GM21360 (cell line): Measurements from ENCODE around the gene ZNF70.

ENCODE experiments used
- ATAC-seq: cut with Tn5 transposase; IDR thresholded peaks from one replicate; pipeline ENCODE4 v1.9.1; 2021; ENCODE audit warnings: mild to moderate bottlenecking, moderate library complexity; ENCODE audit not compliant: unreplicated experiment

The ZNF70 gene

DNA sequence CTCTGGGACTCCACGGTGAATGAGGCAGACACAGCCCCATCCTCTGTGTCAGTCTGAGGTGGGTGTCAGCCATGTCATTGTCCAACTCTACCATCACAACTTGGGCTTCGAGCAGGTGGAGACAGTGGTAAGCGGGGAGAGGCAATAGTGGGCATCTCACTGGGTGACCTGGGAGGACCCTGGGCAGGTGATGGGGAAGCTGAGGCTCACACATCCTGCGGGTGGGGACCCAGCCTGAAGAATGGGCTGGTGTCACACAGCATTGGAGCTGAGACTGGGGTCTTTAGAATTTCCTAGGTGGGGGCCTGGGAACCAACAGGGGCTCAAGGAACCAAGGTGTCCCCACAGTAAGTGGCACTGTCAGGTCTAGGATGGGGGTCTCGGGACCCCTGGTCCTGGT, 28.8 kb upstream of the ZNF70 start:
- ATAC-seq = no peak

DNA sequence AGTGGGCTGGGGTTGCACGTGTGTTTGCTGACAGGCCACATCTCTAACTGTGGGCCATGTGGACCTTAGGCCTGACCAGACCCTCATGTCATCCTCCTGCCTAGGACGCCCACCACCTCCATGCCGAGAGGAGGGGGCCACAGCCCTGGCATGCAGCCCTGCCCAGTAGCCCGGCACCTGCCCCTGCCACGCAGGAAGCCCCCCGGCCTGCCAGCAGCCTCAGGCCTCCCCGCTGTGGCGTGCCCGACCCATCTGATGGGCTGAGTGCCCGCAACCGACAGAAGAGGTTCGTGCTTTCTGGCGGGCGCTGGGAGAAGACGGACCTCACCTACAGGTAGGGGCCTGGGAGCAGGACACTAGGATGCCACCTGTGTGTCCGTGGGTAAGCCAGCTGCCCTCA, 28.2 kb upstream of the ZNF70 start:
- ATAC-seq = no peak

GRCh38 chr22:23778577-23778900, 27.6 kb upstream of the ZNF70 start:
- no peak for ATAC-seq

- no peak for ATAC-seq
Observed at GRCh38 chr22:23777776-23778576, 27.1 kb upstream of the ZNF70 start.

DNA sequence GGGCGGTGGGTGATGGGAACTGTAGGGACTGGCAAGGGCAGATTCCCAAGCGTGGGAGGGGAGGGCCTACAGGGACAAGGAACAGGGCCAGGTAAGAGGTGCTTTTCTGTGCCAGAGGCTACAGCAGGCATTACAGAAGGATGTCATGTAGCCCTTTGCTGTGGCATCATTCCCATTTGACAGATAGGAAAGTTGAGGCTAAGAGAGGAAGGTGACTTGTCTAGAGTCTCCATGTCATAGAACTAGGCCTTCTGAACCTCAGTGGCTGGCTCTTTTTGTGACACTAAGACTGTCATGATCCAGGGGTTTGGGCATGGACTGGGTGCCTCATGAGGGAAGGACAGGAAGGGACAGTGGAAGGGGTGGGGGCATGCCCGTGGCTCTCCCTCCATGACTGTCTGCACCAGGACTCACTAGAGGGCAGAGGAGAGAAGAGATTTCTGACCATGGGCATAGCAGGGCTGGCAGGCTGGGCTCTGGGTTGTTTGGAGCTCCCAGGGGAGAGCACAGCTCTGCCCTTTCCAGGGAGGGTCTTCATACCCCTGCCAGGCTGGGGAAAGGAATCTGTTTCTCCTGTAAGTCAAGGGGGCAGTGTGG, 25.0 kb upstream of the ZNF70 start:
- ATAC-seq = no peak

GRCh38 chr22:23774922-23775436, 24.1 kb upstream of the ZNF70 start:
- ATAC-seq = no peak

DNA sequence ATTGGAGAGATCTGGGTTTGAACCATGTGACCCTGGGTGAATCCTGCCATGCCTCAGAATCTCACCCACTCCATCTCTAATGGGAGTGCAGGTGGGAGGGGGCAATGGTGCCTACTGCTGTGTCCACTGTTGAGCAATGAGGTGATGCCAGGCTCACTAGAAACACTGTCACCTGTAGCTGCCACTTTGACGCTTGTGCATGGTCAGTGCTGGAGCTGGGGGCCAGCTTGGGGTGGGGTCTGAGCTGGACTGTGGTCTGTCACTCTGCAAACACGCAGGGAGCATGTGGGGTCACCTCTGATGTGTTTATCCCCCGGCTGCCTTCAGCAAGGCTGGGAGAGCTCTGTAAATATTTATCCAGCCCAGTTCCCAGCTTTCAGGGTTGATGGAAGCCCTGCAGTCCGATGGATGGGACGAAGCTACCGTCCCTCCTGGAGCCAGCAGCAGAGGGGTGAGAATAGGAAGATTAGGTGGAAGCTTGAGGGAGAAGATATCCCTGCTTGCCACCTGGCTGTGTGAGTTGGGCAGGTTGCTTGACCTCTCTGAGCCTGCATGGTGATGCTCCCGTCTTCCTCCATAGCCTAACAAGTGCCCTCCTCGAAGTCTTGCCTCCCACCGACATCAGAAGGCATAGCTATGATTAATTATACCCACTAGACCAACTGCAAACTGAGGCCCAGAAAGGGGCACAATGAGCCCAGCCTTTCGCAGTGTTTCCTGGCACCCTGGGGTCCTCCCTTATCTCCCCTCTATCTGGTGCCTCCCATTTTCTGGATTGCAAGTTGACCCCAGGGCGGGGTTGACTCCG, 23.4 kb upstream of the ZNF70 start:
- ATAC-seq = no peak

DNA sequence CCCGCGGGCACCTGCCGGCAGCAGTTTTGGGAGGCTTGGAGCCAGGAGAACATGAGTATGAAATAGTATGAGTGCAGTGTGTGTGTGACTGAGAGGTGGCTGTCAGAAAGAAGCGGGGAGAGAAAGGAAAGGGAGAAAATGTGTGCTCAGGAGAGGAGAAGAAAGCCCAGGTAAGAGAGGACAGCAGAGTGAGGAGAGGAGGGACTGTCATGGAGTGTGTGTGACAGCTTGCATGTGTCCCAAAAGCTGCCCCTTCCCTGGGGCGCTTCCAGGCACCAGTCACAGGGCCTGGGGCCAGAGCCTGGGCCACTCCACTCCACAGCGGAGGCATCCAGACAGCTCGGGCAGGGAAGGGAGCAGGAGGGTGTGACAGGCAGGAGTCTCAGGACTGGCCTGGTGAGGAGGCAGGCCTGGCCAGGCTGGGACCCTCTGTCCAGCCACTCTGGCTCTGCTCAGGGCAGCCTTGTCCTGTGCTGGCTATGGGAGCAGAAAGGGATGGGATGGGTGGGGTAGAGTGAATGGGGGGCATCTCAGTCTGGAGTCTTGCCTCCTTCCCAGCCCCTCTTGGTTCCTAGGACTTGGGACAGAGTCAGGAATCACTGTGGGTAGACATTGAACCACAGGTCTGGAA, 22.7 kb upstream of the ZNF70 start:
- ATAC-seq = no peak

- no peak for ATAC-seq
Observed at GRCh38 chr22:23772649-23773473, 21.9 kb upstream of the ZNF70 start, which contains the start of gene MMP11. Gene MMP11 (plus strand): TSS chr22:23772849. CDS start chr22:23772871, 22 bp downstream.

DNA sequence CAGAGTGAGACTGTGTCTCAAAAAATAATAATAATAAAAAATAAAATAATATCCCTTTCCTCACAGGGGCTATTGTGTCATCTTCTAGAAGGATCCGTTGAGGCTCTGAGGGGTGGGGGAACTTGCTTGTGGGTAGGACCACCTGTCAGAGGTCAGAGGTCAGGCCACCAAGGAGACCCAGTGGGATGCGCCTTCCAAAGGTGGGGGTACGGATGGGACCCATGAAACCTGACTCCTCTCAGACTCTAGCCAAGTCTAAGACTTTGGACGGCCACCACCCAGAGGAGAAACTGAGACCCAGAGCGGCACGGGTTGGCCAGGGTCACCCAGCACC, 21.4 kb upstream of the ZNF70 start:
- no peak for ATAC-seq

DNA sequence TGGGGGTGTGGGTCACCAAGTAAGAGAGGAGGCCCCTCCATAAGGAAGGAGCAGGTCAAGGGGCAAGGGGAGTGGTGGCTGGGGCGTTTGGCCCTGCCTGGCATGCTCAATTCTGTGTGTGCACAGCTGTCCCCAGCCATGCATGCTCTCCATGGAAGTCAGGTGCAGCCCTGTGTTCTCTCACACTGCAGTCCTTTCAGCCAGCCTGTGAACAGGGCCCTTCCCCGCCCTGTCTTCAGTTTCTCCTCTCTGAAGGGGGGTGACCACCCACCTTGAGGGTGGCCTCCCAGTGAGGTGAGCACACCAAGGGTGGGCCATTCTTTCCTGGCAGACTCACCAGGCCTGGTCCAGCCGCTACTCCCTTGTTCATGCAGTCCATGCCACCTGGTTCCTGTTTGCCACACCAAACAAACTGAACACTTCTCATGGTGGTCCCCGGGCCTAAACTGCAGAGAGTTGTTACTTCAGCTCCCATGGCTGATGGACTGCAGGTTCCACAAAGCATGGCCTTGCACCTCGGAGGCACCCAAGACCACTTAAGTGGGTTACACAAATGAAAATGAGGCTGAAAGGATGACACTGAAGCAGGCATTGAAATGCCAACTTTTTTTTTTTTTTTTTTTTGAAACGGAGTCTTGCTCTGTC, 18.5 kb upstream of the ZNF70 start:
- ATAC-seq = no peak

DNA sequence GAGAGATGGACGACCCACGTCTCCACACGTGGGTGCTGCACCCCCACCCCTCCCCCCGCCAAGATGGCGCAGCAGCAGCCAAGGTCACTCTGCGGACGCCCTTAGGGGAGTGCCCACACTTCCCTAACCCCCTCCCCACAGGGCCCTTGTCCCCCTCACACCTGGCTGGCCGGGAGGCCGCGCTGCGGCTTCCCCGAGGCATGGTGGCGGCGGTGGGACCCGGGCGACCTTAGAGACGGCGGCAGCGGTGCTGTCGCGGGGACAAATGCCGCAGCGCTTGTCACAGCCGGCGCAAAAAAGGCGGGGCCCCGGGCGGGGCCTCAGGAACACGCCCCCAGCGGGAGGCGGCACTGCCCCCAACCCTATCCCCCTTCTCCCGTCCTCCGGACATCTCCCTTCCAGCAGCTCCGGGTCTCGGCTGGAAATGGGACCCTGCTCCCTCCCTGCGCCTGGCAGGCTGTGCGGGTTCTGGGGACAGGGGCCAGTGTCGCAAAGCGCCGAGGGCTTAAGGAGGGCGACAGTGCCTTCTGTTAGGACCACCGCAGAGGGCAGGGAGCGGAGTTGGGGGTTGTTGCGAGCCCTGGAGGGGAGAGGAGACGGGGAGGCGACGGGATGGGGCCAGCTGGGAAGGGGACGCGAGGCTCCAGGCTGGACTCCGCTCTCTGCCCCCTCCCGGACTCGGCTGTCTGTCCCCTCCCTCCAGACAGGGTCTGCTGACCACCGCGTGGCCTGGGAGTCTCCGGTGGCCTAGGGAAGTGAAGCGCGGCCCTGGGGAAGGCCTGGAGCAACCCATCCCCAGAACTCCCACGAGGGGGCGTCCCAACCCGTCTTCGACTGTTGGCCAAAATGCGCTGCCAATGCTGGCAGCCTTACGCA, 17.0 kb upstream of the ZNF70 start, which contains the start of gene CHCHD10:
TSS of gene CHCHD10 (minus strand) at position 300 of the 876 bp plus-strand sequence. CDS start at position 202, 98 bp downstream.
- ATAC-seq = no peak

DNA sequence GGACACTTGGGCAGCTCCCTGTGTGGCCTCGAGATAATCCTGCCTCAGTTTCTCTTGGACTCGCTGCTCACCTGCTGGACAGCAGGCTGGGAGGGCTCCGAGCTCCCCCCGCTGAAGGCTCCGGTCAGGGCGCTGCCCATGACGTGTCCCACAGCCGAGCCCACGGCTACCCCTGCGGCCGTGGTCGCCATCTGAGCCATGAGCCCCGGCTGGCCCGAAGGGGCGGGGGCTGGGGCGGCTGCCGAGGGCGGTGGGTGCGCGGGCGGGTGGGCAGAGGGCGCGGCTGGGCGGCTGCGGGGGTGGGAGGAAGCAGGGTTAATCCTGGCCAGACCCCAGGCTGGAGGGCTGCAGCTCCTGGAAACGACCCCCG, 16.4 kb upstream of the ZNF70 start:
- ATAC-seq = no peak

- no peak for ATAC-seq
Observed at GRCh38 chr22:23764899-23765881, 14.3 kb upstream of the ZNF70 start.

- no peak for ATAC-seq
Observed at GRCh38 chr22:23763954-23764353, 13.0 kb upstream of the ZNF70 start.

DNA sequence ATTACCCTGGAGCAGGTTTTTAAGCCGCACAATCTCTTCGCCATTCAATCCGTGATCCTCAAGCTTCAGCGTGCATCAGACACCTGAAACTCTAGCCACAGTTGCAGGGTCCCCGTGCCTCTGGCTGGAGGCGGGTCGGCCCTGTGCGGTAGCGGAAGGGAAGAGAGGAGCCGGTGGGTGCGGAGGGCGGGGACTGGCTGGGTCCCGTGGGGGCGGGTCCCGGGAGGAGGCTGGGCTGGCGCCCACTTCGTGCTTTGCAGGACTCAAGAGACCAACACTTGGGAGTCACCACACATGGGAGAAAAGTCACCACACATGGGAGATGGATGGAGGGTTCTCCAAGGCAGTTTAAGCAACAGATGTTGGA, 12.7 kb upstream of the ZNF70 start:
- ATAC-seq = no peak

DNA sequence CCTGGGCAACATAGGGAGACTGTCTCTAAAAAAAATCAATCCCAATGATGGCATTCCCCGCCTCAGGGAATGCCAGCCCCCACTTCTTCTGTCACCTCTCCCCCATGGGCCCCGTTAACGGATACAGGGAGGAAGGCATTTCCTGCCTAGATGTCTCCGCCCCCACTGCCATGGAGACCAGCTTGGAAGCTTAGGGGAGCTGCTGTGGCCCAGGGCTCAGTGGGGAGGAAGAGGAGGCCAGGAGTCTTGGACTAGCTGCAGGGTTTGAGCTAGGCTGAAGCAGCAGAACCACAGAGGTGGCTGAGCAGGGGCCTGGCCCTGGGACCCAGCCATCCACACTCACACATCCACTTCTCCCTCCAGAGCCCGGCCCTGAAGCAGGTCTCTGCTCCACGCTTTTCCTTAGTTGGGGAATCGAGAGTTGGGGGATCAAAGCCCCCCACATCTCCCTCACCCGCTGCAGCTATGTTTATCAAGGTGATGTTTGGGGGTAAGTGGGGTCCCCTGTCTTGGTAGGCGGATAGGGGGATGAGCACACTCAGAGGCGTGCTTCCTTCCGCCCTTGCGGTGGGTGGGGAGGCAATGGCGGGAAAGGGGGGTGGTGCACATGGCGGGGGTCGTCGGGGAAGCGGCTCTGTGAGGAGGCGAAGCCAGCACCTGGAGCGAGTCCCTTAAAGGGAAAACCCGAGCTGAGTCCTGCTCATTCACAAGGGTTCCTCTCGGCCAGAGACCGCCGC, 12.1 kb upstream of the ZNF70 start, which contains the start of gene C22orf15:
TSS of gene C22orf15 (plus strand) at position 149 of the 737 bp plus-strand sequence. CDS start at position 466, 317 bp downstream.
- ATAC-seq = no peak
